Suppressor macrophage treated with lipopolysaccharide for 4 hours (primary cell): ENCODE data around the gene CD44.

Experiments used
- DNase-seq: peaks from one replicate; pipeline ENCODE4 v3.0.0-alpha.2; 2020

CD44 gene

DNA sequence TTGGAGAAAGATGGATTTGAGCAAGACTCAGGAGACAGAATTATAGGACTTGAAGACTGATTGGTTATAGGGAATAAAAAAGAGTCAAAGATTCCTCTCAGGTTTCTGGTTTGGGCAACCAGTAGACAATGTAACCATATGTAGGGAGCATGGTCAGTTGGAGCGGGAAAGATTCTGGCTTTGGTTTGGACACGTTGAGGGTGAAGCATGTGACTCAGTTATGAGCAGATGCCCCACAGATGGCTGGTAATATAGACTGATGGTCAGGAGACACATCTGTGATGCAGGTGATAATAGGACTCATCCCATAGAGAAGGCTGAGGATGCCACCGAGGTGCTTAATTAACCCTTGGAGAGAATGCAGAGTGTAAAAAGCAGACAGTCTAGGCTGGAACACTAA is 132.1 kb downstream of the CD44 start:
- no peak for DNase-seq

GRCh38 chr11:35272391-35272902 is 133.5 kb downstream of the CD44 start:
- DNase-seq = peak; percentile 87

DNA sequence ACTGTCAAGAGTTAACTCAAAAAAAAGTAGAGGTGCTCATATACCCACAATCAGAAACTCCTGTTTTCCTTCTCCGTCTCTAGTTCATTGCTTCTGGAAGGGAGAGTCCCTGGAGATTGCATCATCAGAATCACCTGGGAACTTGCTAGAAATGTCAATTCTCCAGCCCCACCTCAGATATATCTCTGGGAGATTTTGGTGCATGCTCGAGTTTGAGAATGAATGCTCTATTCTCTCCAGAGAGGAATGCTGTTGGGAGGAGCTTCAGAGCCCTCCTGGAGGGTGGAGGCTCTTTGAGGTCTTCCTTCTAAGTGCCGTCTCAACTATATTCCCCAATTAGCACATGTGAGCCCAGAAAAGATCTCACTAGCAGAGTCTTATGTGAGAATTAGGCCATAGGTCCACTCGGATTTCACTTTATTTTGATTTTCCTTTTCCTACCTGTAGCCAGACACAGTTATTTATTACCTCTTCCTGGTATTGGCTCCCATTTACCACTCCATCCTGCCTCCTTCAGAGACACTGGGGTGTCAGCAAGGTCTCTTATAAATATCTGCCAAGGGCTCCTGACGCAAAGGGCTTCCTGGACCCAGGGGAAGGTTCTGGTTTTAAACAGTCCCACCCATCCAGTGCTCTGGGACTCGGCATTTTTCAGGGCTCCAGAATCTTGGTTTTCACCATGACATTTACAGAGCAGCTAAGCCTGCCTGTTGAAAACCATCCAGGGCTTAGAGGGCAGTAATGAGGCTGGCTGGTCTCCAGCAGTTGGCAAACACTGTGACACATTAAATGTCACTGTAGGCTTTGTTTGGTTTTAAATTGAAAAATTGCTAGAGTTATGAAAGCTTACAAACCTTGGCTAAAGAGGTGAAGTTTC is 136.2 kb downstream of the CD44 start:
- DNase-seq = peak; percentile 60

- DNase-seq = no peak
These were observed 136.8 kb downstream of the CD44 start for GRCh38 chr11:35275786-35276170.

DNA sequence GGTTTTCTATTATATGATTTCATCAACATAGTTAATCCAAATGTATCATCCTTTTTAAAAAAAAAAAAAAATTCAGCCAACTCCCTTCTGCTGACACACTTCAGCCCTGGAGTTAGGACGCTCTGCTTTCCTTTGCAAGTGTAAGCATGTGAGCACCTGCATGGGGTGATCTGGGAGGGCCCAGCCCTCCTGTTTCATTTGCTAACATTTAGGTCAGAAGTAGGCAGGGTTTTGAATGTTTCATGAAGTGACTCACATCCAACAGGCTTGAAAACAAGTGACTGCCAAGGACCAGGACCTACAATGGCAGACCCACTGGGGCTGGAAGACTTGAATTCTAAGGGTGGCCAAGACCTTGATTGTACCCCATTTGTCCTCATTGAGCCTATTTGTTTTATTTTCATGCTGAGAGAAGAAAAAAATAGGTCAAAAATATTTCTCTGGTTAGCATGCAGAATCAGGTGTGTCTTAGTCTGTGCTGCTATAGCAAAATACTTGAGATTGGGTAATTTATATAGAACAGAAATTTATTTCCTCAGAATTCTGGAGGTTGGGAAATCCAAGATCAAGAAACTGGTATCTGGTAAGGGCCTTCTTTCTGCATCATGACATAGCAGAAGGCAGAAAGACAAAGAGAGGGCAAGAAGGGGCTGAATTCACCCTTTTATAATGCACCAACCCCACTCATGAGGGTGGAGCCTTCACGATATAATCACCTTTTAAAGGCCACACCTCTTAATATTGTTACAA is 137.6 kb downstream of the CD44 start:
- DNase-seq = peak; percentile 21

GRCh38 chr11:35277827-35278226 is 138.9 kb downstream of the CD44 start:
- DNase-seq = no peak

- DNase-seq = no peak
These were observed 141.8 kb downstream of the CD44 start for GRCh38 chr11:35280727-35281126.

- DNase-seq = peak; percentile 38
These were observed 142.3 kb downstream of the CD44 start for GRCh38 chr11:35281169-35281688.
